Activated CD4-positive, CD25-positive, alpha-beta regulatory T cell treated with anti-CD3 and anti-CD28 coated beads, Interleukin-2, amount 50 U/mL, for 72 hours (primary cell): ENCODE measurements around the gene NPAS3.

Experiments used
- DNase-seq: peaks from one replicate; pipeline ENCODE4 v3.0.0; 2021

The NPAS3 gene

GRCh38 chr14:33602396-33602795 is 663.7 kb downstream of the NPAS3 start:
- no peak for DNase-seq

- no peak for DNase-seq
Measured at GRCh38 chr14:33606591-33606990, 667.9 kb downstream of the NPAS3 start.

DNA sequence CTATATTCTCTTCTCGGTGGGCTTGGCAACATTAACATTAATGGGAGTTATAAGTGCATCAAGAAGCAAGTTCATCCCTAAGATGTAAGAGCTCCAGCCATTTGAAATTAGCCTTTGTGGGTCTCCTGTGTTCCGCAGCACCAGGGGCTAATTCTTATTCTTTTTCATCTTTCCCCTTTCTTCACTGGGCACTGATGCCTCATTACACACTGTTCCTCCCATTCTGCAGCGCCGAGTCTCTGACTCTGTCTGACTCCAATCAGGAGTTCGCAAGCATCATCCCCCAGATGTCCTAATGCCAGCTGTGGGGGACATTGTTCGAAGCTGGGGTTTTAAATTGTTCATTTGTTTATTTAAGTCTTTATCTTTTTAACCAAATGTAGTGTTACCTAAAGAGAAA is 670.9 kb downstream of the NPAS3 start:
- DNase-seq = no peak

GRCh38 chr14:33610121-33610520 is 671.4 kb downstream of the NPAS3 start:
- DNase-seq = no peak

GRCh38 chr14:33611405-33612196 is 672.9 kb downstream of the NPAS3 start:
- no peak for DNase-seq

DNA sequence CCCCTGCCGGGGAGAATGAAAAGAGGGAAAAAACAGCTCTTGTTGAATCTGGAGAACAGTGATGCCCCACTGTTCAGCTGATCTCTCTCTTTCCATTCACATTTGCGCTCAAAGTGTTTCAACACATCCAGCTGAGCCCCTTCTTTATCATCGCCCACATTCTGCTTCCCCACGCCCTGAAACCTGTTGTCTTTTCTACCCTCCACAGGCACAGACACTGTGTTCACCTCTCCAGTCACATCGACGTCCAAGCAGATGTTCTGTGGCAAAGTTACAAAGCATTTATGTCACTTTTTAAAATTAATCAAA is 673.5 kb downstream of the NPAS3 start:
- no peak for DNase-seq

DNA sequence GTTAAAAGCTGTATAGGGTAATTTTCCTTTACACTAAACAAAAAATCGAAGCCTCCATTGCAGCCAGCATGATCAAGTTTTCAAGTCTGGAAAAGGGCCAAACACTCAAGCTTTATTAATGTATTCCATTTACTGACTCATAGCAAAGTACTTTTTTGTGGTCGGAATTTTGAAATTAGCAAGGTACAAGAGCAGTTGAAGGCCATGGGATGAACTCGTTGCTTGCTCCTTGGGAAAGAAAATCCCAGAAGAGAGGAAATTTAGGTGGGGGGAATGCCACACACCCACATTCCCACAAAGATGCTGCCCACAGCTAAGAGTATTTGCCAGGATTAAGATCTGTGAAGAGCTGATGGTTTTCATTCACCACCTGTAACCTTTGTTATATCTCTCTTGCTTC is 678.5 kb downstream of the NPAS3 start:
- no peak for DNase-seq

DNA sequence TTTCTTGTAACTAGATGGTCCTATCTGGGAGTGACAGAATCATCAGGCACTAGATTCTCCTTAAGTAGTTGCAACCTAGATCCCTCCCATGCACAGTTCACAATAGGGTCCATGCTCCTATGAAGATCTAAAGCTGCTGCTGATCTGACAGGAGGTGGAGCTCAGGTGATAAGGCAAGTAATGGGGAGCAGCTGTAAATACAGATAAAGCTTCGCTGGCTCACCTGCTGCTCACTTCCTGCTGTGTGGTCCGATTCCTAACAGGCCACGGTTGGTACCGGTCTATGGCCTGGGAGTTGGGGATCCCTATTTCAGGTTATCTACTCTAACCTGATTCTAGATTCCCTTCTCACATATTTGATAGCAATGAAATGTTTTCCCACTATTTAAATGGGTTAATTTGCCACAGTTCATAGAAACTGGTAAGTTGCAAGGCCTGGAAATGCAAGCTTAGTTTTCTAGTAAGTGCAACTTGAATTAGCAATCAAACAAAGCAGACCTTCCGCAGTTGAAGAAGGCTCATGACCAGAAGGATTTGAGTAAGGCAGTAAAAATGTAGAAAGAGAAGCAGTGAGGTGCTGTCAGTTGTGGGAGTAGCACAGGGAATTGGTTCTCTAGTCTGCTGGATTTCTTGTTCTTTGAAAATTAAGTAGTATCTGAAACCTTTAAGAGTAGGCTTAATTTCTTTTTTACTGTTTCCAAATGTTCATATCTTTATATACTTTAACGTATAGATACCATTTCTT is 679.9 kb downstream of the NPAS3 start:
- no peak for DNase-seq

GRCh38 chr14:33622496-33622895 is 683.8 kb downstream of the NPAS3 start:
- no peak for DNase-seq

- DNase-seq = no peak
Measured at GRCh38 chr14:33629792-33630191, 691.1 kb downstream of the NPAS3 start.

DNA sequence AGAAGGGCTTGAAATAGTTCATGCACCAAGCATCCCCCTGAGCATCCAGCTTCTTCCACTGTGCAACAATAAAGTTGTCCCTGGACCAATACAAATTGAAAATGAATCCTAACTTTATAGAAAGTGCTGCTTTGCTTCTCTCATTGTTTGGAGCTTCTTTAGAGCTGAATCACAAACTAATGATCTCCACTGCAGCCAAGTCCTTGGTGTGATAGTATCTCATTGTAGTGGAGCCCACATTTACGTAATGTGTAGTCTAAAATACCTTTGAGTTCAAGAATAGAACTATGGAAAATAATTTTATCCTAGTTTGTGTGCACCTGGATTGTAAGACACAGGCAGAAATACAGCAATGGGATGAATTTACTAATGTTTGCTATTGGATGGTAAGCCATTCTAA is 692.3 kb downstream of the NPAS3 start:
- no peak for DNase-seq

DNA sequence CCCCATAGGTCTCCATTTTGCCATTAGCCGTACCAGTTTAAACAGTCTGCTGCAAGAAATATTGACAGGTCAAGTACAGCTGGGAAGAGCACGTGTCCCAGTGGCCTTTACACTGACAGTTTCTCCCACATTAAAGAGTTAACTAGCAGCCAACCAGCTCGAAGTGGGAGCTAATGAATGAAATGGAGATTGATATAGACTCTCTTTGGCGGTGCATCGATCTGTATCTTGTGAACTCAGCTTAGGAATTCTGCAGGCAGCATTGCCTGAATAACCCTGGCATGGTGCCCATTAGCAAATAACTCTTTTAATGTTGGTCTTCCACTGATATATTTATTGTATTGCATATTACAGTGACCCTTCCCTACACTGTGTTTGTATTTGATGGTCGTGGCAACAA is 692.8 kb downstream of the NPAS3 start:
- no peak for DNase-seq

DNA sequence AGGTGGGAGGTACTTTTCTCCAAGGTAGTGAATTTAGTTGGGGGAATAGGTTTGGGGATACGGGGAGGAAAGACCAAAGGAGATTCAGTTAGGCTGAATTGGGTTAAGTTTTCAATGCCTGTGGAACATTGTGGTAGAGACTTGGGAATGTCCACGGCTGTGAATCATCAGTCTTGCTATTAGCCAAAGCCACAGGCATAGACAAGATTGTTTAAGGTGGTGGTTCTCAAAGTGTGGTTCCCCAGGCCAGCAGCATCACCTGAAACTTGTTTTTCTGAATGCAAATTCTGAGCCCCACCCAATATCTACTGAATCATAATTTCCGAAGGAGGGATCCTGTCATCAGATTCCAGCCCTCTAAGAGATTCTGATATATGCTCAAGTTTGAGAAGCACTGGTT is 696.0 kb downstream of the NPAS3 start:
- no peak for DNase-seq

DNA sequence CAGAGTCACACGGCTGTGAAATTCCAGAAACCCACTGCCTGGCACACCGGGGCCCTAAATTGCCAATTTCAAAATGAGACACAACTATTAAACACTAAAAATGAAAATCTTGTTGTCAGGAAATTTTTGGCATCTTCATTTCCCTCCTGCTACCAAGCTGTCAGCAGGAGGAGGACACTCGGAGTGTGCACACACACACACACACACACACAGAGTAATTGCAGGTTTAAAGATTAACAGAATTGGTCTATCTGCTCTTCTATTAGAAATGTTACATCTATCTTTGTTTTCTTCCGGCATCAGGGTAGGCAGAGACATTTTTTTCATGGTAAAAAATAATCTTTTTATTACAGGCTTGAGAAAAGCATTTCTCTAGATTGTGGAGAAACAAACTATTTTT is 698.0 kb downstream of the NPAS3 start:
- no peak for DNase-seq

- DNase-seq = no peak
Measured at GRCh38 chr14:33642080-33642479, 703.4 kb downstream of the NPAS3 start.

GRCh38 chr14:33642691-33643244 is 704.1 kb downstream of the NPAS3 start:
- no peak for DNase-seq

GRCh38 chr14:33643426-33644181 is 704.9 kb downstream of the NPAS3 start:
- DNase-seq = no peak

DNA sequence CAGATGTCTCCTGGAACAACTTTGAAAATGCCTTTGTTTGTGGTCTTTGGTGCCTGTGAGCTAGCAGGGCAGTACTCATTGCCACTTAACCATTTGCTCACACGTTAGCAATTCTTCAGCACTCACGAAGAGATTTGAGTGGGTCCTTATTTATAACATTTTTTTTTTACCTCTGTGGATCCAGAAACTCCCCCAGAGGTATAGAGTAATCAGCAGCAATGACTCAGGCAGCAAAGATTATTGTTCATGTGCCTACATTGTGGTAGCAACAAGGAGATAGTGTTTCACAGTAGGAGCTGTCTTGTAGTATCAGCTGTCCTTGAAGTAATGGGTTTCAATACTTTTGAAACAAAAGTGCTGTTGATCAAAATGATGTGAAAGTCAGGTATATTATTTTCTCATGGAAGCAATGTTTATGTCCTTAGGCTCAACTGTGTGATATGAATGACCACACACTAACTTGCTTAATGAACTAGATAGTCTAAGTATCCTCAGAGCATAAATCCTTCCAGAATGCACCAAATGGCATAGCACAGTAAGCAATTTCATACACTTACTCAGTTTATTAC is 708.1 kb downstream of the NPAS3 start:
- no peak for DNase-seq

DNA sequence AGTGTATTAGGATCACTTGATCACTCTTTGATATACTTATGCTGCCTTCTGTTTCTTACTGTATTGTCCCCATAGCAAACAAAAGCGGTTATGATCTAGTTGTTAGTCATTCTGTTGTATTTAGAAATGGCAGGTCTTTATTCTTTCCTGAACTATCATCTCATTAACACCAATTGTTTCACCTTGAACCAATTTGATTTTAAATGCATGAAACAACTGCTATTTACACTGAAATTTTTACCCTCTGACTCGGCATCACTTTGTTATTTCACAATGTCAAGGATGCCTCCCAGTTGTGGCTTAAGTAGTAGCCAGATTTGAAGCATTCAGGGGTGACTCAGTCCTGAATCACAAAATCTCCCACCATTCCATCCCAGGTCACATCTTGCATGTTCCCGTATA is 708.7 kb downstream of the NPAS3 start:
- no peak for DNase-seq

DNA sequence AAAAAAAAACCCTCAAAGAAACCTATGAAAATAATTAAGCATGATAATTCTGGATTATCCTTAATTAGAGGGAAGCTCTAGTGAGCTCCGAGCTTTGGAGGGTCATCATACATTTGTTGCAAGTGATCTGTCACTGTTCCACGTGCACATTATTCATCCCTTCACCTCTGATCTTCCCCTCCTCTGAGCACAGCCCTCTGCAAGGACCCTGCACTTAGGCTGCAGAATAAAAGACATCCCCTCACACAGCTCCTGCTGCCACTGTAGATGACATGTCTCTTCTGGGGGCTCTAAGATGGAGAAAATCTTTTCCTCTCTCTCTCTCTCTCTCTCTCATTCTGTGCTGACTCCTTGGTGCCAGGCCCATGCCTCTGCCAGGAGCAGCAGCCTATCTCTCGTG is 711.8 kb downstream of the NPAS3 start:
- DNase-seq = no peak

GRCh38 chr14:33652566-33653307 is 714.1 kb downstream of the NPAS3 start:
- DNase-seq = no peak

DNA sequence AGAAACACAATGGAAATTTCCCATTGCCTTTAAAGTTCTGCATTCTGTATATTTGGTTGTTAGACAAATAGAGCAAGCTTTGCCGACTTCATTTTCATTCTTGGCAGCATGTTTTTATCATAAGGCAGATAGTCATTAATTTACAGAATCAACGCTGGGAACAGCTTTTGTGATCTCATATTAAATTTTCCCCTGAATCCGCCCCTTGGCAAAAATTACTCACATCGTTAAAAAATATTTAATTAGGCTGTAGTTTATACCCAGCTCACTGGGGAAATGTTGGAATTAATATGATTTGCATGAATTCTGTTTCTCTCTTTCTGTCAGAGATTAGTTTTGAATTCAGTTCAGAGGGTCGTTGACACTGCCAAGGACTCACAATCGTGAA is 714.6 kb downstream of the NPAS3 start:
- DNase-seq = no peak

DNA sequence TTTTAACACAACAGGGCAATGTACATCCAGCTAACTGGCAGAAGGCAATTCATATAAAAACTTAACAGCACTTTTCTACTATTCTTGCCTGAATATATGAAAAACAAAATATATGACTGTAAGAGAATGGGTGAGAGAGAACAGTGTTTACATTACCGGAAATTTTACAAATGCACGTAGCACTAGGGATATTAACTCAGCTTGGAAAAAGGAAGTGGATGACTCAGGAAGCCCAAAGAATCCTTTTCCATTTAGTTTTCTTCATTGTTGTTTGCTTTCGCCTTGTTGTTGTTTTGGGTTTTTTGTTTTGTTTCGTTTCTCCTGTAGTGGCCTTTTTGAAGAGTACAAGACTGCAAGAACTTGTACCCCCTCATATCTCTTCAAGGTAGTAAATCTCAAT is 716.7 kb downstream of the NPAS3 start:
- DNase-seq = no peak
